ENCODE measurements around the gene FAS. TPM values are rescaled to one million over a fixed set of nuclear protein-coding genes. Genes with fewer than 3 reads are reported as not detected.

Gene FAS
- polyA plus RNA-seq, 1 donor (not counting 4 experiments of a cell fraction or from before 2014, with no cell fraction given): 44.8 TPM

GRCh38 chr10:88961266-88961665 is 29.3 kb upstream of the FAS start:
- Histone ChIP-seq H2AFZ (ENCODE audit: control insufficient read depth, low read length) (no peak overlapping the region), H3K27ac (ENCODE audit: control insufficient read depth, insufficient read depth, low read length) (no peak overlapping the region), H3K27me3 (ENCODE audit: control insufficient read depth, extremely low read depth, insufficient read depth, low read length) (no peaks in the 10 kb centered on the region), H3K36me3 (ENCODE audit: control insufficient read depth in 2 of 2, extremely low read depth in 1 of 2, insufficient read depth in 2 of 2, low read length in 2 of 2) (no peaks in the 10 kb centered on the region), H3K9ac (ENCODE audit: control insufficient read depth, extremely low read depth, insufficient read depth, low read length) (no peak overlapping the region), H3K79me2 (ENCODE audit: control insufficient read depth, insufficient read depth, low read length) (no peaks in the 10 kb centered on the region), H4K20me1 (ENCODE audit: control insufficient read depth, extremely low read depth, insufficient read depth, low read length) (no peaks in the 10 kb centered on the region), H3K4me3 (ENCODE audit: control insufficient read depth in 2 of 3, extremely low read depth in 1 of 3, insufficient read depth in 2 of 3, low read depth in 1 of 3, low read length in 3 of 3) (no peak overlapping the region), H3K4me2 (ENCODE audit: control insufficient read depth, extremely low read depth, insufficient read depth, low read depth, low read length) (no peak overlapping the region), H3K9me1 (ENCODE audit: control insufficient read depth, extremely low read depth, insufficient read depth, low read length) (no peaks in the 10 kb centered on the region), H3K4me1 (ENCODE audit: control insufficient read depth, extremely low read depth, insufficient read depth, low read length) (no peaks in the 10 kb centered on the region), H3K9me3 (ENCODE audit: control insufficient read depth, low read depth, low read length) (no peaks in the 10 kb centered on the region)
- FAIRE-seq: no peak
- TF ChIP-seq EZH2 (IDR thresholded peaks at IDR 0.05; ENCODE audit: low read length) (no peak), CTCF (optimal IDR thresholded peaks at IDR 0.05 in 1 of 3, IDR thresholded peaks at IDR 0.05 in 1 of 3, conservative IDR thresholded peaks at IDR 0.05 in 1 of 3; ENCODE audit: extremely low read depth in 1 of 3, insufficient read depth in 2 of 3, low read length in 3 of 3) (no peak)
- dilution Hi-C loops (cut with MboI; ENCODE audit: extremely low pct_ligation_motif_present, low sequenced_read_pairs): no loop called here
- DNase-seq (ENCODE audit: low read depth, low spot score): no peak

- FAIRE-seq (no peak), DNase-seq (ENCODE audit: low read depth, low spot score) (no peak)
- H3K4me3 ChIP-seq (ENCODE audit: control insufficient read depth in 2 of 3, extremely low read depth in 1 of 3, insufficient read depth in 2 of 3, low read depth in 1 of 3, low read length in 3 of 3): no peak overlapping the region
- H3K9me1 ChIP-seq (ENCODE audit: control insufficient read depth, extremely low read depth, insufficient read depth, low read length): no peaks in the 10 kb centered on the region
- no peaks in the 10 kb centered on the region for H3K9me3 ChIP-seq (ENCODE audit: control insufficient read depth, low read depth, low read length)
- no peak for TF ChIP-seq EZH2 (IDR thresholded peaks at IDR 0.05; ENCODE audit: low read length)
- TF ChIP-seq CTCF (optimal IDR thresholded peaks at IDR 0.05 in 1 of 3, IDR thresholded peaks at IDR 0.05 in 1 of 3, conservative IDR thresholded peaks at IDR 0.05 in 1 of 3; ENCODE audit: extremely low read depth in 1 of 3, insufficient read depth in 2 of 3, low read length in 3 of 3): no peak
- dilution Hi-C loops (cut with MboI; ENCODE audit: extremely low pct_ligation_motif_present, low sequenced_read_pairs): no loop called here
- H3K27ac ChIP-seq (ENCODE audit: control insufficient read depth, insufficient read depth, low read length): no peak overlapping the region
- H3K36me3 ChIP-seq (ENCODE audit: control insufficient read depth in 2 of 2, extremely low read depth in 1 of 2, insufficient read depth in 2 of 2, low read length in 2 of 2): no peaks in the 10 kb centered on the region
- H3K27me3 ChIP-seq (ENCODE audit: control insufficient read depth, extremely low read depth, insufficient read depth, low read length): no peaks in the 10 kb centered on the region
- no peaks in the 10 kb centered on the region for H3K4me1 ChIP-seq (ENCODE audit: control insufficient read depth, extremely low read depth, insufficient read depth, low read length)
- H3K4me2 ChIP-seq (ENCODE audit: control insufficient read depth, extremely low read depth, insufficient read depth, low read depth, low read length): no peak overlapping the region
- H3K9ac ChIP-seq (ENCODE audit: control insufficient read depth, extremely low read depth, insufficient read depth, low read length): no peak overlapping the region
- no peaks in the 10 kb centered on the region for H4K20me1 ChIP-seq (ENCODE audit: control insufficient read depth, extremely low read depth, insufficient read depth, low read length)
- no peaks in the 10 kb centered on the region for H3K79me2 ChIP-seq (ENCODE audit: control insufficient read depth, insufficient read depth, low read length)
- H2AFZ ChIP-seq (ENCODE audit: control insufficient read depth, low read length): no peak overlapping the region
Observed at GRCh38 chr10:88962336-88962735, 28.3 kb upstream of the FAS start.
